Right lobe of liver (tissue), 4 donors: ENCODE data around the gene PPM1H.

ENCODE experiments used
- POLR2A ChIP-seq: fragments of 450-650 bp; IDR thresholded peaks from one replicate; pipeline ENCODE4 v1.6.1; 2017; ENCODE audit warnings: antibody characterized with exemption, mild to moderate bottlenecking
- TF ChIP-seq, protein P1 (sequence below), 4 donors: fragments of 200-600 bp in 3 of 4; fragments of 450-650 bp in 1 of 4; IDR thresholded peaks; one replicate each; pipeline versions ENCODE4 v1.5.1 to v1.8.0; 2016 to 2022; ENCODE audit warnings: antibody characterized with exemption in 4 of 4, mild to moderate bottlenecking in 2 of 4
- donor health status: DM: no; HTN: no; CAD: no.
- donor health status: DM: no; HTN: no; CAD: no.
- donor health status: DM: no; HTN: yes; CAD: no.

DNA sequence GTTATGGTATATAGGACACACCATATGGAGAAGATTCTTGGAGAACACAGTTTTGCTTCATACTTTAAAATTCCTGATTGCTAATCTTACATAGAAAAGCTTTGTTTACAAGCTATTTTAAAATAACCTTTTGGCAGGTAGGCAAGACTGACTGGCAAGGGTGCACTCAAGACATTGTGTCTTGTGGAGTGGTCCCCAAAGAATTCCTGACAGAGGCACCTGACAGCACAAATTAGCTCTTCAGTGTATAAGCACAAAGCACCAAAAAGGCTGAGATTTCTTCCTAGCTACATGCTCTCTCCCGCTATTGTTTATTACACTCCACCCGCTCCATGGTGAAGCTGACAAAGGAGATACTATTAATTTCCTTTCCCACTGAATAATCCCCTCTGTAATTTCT, 329.0 kb downstream of the PPM1H start:
- TF ChIP-seq, protein P1, sequence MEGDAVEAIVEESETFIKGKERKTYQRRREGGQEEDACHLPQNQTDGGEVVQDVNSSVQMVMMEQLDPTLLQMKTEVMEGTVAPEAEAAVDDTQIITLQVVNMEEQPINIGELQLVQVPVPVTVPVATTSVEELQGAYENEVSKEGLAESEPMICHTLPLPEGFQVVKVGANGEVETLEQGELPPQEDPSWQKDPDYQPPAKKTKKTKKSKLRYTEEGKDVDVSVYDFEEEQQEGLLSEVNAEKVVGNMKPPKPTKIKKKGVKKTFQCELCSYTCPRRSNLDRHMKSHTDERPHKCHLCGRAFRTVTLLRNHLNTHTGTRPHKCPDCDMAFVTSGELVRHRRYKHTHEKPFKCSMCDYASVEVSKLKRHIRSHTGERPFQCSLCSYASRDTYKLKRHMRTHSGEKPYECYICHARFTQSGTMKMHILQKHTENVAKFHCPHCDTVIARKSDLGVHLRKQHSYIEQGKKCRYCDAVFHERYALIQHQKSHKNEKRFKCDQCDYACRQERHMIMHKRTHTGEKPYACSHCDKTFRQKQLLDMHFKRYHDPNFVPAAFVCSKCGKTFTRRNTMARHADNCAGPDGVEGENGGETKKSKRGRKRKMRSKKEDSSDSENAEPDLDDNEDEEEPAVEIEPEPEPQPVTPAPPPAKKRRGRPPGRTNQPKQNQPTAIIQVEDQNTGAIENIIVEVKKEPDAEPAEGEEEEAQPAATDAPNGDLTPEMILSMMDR (IDR thresholded peaks at IDR 0.05), result no peak
- TF ChIP-seq POLR2A, result no peak
